HCT116 (cell line): ENCODE data around the gene LMNA.

Source experiments
- CTCF ChIP-seq, 3 experiments: fragments of 200-600 bp in 1 of 3; sonication (generic) in 1 of 3; IDR thresholded peaks in 2 of 3; conservative IDR thresholded peaks in 1 of 3; 2 replicates each; pipeline ENCODE4 v1.5.1; 2012 to 2017; ENCODE audit warnings: low read depth in 2 of 3, low read length in 2 of 3, antibody characterized with exemption in 1 of 3, borderline replicate concordance in 1 of 3, control low read depth in 1 of 3, mild to moderate bottlenecking in 1 of 3, mixed read lengths in 1 of 3, mixed run types in 1 of 3, moderate library complexity in 1 of 3; ENCODE audit not compliant: insufficient read depth in 1 of 3
- EZH2 ChIP-seq: fragments of 200-600 bp; sonication (generic); IDR thresholded peaks from 2 replicates; pipeline ENCODE4 v1.6.1; 2017; ENCODE audit warnings: antibody characterized with exemption, mixed run types
- FOSL1 ChIP-seq: IDR thresholded peaks from 2 replicates; pipeline ENCODE4 v1.6.1; 2012; ENCODE audit warnings: low read depth
- POLR2A ChIP-seq: IDR thresholded peaks from 2 replicates; pipeline ENCODE4 v1.7.0; 2011; ENCODE audit warnings: borderline replicate concordance; ENCODE audit not compliant: insufficient read depth, insufficient read length; ENCODE audit errors: extremely low read depth
- SP1 ChIP-seq: IDR thresholded peaks from 2 replicates; pipeline ENCODE4 v1.6.1; 2012; ENCODE audit warnings: low read depth
- SRF ChIP-seq: IDR thresholded peaks from 2 replicates; pipeline ENCODE4 v1.6.1; 2012; ENCODE audit warnings: low read depth
- YY1 ChIP-seq: IDR thresholded peaks from 2 replicates; pipeline ENCODE4 v1.6.1; 2011; ENCODE audit warnings: low read length, low read depth, moderate library complexity, mild to moderate bottlenecking; ENCODE audit not compliant: insufficient replicate concordance; ENCODE audit errors: extremely low read depth
- ZNF274 ChIP-seq: fragments of 200-500 bp; sonication (Bioruptor generic); IDR thresholded peaks from 2 replicates; pipeline ENCODE4 v1.6.1; 2014; ENCODE audit warnings: mild to moderate bottlenecking, low read depth, low read length, inconsistent platforms

GRCh38 chr1:156163712-156164111 lies 49.2 kb downstream of the LMNA start:
- no peak for TF ChIP-seq CTCF (IDR thresholded peaks at IDR 0.05 in 2 of 3, conservative IDR thresholded peaks at IDR 0.05 in 1 of 3; ENCODE audit: borderline replicate concordance in 1 of 3, insufficient read depth in 1 of 3, low read depth in 2 of 3, low read length in 2 of 3)
- no peak for TF ChIP-seq SP1
- no peak for TF ChIP-seq EZH2
- TF ChIP-seq POLR2A, result no peak
- TF ChIP-seq FOSL1, result no peak
- TF ChIP-seq ZNF274, result no peak
- no peak for TF ChIP-seq SRF
- no peak for TF ChIP-seq YY1
